Subcutaneous adipose tissue (tissue), 4 donors: ENCODE measurements around the gene NFE2L2. TPM values are rescaled to one million over a fixed set of nuclear protein-coding genes. Genes with fewer than 3 reads are reported as not detected.

Experiments used
- CTCF ChIP-seq: fragments of 450-650 bp; IDR thresholded peaks from one replicate; pipeline ENCODE4 v1.5.1; 2016; ENCODE audit warnings: low read depth, mild to moderate bottlenecking, control low read depth, antibody characterized with exemption, moderate library complexity
- total RNA-seq, 4 donors: library from RNA; depleted of rRNA; stranded (reverse); fragments of >200 nt; gene quantifications; one replicate each; pipeline ENCODE4 v1.1.0, GENCODE V29; 2016

Gene NFE2L2
- total RNA-seq, 4 donors from 2014 or later = 65.9 to 156 (median 90.5) TPM

- no peak for TF ChIP-seq CTCF
Measured at GRCh38 chr2:177245010-177245422, 19.5 kb downstream of the NFE2L2 start.

- no peak for TF ChIP-seq CTCF
Measured at GRCh38 chr2:177244244-177244771, 20.2 kb downstream of the NFE2L2 start.

- TF ChIP-seq CTCF = no peak
Measured at GRCh38 chr2:177243476-177243875, 21.1 kb downstream of the NFE2L2 start.

- no peak for TF ChIP-seq CTCF
Measured at GRCh38 chr2:177243073-177243472, 21.5 kb downstream of the NFE2L2 start.

- no peak for TF ChIP-seq CTCF
Measured at GRCh38 chr2:177242121-177242987, 22.2 kb downstream of the NFE2L2 start.

- TF ChIP-seq CTCF = no peak
Measured at GRCh38 chr2:177241711-177242120, 22.8 kb downstream of the NFE2L2 start.

- TF ChIP-seq CTCF = no peak
Measured at GRCh38 chr2:177239932-177240630, 24.4 kb downstream of the NFE2L2 start.
